AG04449 (cell line): ENCODE results near the gene TECR.

ENCODE experiments used
- CTCF ChIA-PET: fragments of 350-600 bp; formaldehyde crosslinking; extraction: SDS; loops from one replicate; lab custom pipeline; 2021; ENCODE audit warnings: antibody characterized with exemption; lab: Yijun Ruan, JAX
- POLR2A ChIA-PET: fragments of 400-600, 350-600 bp; formaldehyde crosslinking; extraction: SDS; loops from one replicate; lab custom pipeline; 2020; ENCODE audit warnings: antibody characterized with exemption, inconsistent platforms; lab: Yijun Ruan, JAX
- DNase-seq: peaks from one replicate; pipeline ENCODE4 v3.0.0-alpha.2; 2010; ENCODE audit warnings: low read depth, low spot score
- H3K4me3 ChIP-seq: 2 replicates; pipeline ENCODE4 v1.5.1; 2011; ENCODE audit warnings: low read depth, mild to moderate bottlenecking, control low read depth, low read length
- CTCF ChIP-seq: IDR thresholded peaks from one replicate; pipeline ENCODE4 v1.5.1; 2011; ENCODE audit warnings: mild to moderate bottlenecking, moderate library complexity, low read length, control low read depth, inconsistent platforms; ENCODE audit not compliant: insufficient read depth; ENCODE audit errors: missing control alignments

TECR gene, protein sequence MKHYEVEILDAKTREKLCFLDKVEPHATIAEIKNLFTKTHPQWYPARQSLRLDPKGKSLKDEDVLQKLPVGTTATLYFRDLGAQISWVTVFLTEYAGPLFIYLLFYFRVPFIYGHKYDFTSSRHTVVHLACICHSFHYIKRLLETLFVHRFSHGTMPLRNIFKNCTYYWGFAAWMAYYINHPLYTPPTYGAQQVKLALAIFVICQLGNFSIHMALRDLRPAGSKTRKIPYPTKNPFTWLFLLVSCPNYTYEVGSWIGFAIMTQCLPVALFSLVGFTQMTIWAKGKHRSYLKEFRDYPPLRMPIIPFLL

DNA sequence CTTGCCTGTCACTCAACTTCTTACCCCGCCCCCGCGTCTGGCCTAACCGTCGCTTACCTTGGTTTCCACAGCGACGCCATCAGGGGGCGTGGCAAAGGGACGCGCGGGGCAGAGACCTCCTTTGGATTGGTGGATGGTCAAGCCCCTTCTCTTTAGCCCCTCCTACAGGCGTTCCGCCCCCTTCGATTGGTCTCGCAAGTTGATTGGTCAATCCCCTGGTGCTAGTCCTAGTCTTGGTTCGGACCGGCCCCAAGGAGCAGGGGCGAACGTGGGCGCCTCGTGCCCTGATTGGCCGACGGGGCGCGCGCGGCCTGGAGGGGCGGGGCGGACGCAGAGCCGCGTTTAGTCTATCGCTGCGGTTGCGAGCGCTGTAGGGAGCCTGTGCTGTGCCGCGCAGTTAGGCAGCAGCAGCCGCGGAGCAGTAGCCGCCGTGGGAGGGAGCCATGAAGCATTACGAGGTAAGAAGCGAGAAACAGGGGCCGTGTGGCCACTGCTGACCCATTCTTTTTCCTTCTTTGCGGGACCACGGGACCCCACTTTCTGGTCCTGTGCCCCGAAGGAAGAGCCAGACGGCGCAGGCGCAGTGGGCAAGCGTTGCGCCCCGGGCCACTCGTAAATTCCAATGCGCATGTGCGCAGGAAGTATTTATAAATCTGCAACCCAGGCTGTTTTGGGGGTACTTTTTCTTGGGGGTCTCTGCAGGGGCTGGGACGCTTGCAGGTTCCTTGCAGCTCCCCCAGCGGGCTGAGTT, at the start of gene TECR:
TECR (plus strand) TSS at position 341 of the 751 bp plus-strand sequence; CDS start at position 444, 103 bp downstream.
- ChIA-PET CTCF (interaction anchor here (0.8 to 4.8 kb wide), 2 partner anchors 9 to 26 kb away, joined by 3 to 22 read pairs; no protein-coding TSS in a partner anchor), POLR2A (no interaction called here)
- peak within 1 kb of the TSS; percentile 98 for H3K4me3 ChIP-seq
- peak; percentile 98 for DNase-seq
- no peak for TF ChIP-seq CTCF

GRCh38 chr19:14479975-14480699, 49.3 kb upstream of the TECR start:
- TF ChIP-seq CTCF: peak; percentile 95
- no peak overlapping the region for H3K4me3 ChIP-seq
- ChIA-PET POLR2A (interaction anchor here (0.6 to 0.7 kb wide), 2 partner anchors 10 to 62 kb away, joined by 3 read pairs; no protein-coding TSS in a partner anchor), CTCF (interaction anchor here (0.6 to 6.2 kb wide), 32 partner anchors 8 to 600 kb away, joined by 3 to 78 read pairs (median 3); partner anchors contain the start of genes ASF1B, DNAJB1 and GIPC1)
- DNase-seq: no peak

DNA sequence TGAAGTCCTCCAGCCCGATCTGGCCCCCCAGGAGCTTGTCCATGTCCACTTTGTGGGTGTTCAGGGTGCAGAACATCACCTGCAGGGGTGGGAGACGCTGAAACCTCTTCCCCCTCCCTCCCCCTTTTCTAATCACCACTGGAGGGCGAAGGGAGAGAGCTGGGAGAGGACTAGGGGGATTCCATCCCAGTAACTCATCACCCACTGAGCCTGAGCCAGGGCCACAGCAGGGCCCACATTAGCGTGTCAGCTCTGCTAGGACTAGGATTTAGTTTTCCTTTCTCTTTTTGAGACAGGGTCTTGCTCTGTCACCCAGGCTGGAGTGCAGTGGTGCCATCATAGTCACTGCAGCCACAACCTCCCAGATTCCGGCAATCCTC, 48.7 kb upstream of the TECR start:
- ChIA-PET POLR2A (interaction anchor here (0.6 to 0.7 kb wide), 2 partner anchors 9 to 16 kb away, joined by 3 to 4 read pairs; partner anchors contain the start of gene GIPC1), CTCF (interaction anchor here (0.6 to 6.2 kb wide), 26 partner anchors 9 to 540 kb away, joined by 3 to 78 read pairs (median 3); partner anchors contain the start of genes ASF1B, DNAJB1 and GIPC1)
- DNase-seq: no peak
- TF ChIP-seq CTCF: peak; percentile 11
- H3K4me3 ChIP-seq: no peak overlapping the region

DNA sequence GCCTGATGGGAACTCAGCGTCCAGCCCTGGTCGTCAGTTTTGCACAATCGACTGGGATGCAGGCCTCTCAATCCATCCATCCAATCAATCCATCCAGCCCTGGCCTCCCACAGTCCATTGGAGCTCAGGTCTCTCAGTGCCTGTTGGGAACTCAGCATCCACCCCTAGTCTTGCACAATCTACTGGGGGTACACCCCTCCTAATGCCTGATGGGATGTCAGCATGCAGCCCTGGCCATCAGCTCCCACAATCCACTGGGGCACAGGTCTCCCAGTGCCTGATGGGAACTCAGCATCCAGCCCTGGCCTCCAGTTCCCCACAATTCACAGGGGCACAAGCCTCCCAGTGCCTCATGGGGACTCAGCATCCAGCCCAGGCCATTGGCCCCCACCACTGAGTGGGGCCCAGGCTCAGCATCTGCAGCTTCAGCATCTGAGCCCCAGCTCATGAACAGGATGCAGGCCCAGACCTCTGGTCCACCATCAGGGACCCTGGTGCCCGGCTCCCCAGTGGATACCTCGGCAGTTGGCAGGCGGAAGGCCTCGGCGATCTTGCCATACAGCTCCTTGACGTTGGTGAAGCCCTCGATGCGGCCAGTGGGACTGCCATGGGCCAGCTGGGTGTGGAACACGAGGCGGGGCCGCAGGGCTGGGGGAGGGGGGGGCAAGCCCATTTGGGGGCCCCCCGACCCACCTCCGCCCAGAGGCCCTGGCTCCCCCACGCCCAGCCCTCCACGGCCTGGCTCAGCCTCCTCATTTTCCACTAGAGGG, 47.0 kb upstream of the TECR start:
- POLR2A ChIA-PET: interaction anchor here (1.1 kb wide), 2 partner anchors 23 to 63 kb away, joined by 3 read pairs; no protein-coding TSS in a partner anchor
- DNase-seq: no peak
- TF ChIP-seq CTCF: no peak
- H3K4me3 ChIP-seq: no peak overlapping the region
- CTCF ChIA-PET: interaction anchor here (0.7 to 6.2 kb wide), 4 partner anchors 8 to 351 kb away, joined by 3 to 78 read pairs (median 26); partner anchors contain the start of gene GIPC1

DNA sequence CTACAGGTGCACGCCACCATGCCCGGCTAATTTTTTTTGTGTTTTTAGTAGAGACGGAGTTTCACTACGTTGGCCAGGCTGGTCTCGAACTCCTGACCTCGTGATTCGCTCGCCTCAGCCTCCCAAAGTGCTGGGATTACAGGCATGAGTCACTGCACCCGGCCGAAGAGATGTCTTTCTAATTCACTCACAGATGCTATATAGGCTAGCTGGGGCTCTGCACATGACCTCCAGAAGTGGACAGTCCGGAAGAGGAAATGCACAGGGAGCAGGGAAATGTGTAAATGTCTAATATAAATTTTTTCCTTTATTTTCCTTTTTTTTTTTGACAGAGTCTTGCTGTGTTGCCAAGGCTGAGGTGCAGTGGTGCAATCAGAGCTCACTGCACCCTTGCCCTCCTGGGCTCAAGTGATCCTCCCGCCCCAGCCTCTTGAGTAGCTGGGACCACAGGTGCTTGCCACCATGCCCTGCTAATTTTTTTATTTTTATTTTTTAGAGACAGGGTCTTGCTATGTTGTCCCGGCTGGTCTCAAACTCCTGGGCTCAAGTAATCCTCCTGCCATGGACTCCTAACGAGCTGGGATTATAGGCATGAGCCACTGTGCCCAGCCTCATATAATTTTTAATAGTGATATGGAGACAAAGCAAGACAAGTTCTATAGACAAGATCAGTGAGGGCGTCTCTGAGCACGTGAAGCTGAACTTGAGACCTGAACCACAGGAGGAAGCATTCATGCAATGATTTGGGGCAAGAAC, 41.8 kb upstream of the TECR start:
- ChIA-PET CTCF (interaction anchor here (1.0 to 7.5 kb wide), 5 partner anchors 8 to 350 kb away, joined by 3 to 78 read pairs (median 3); partner anchors contain the start of gene GIPC1), POLR2A (interaction anchor here (1.6 kb wide), 1 partner anchor 30 kb away, joined by 7 read pairs; the partner anchor contains the start of gene DNAJB1)
- TF ChIP-seq CTCF: no peak
- no peak overlapping the region for H3K4me3 ChIP-seq
- DNase-seq: no peak
